LNCAP (cell line): ENCODE data around the gene PIK3R6.

Experiments
- CTCF ChIP-seq: fragments of 450-650 bp; IDR thresholded peaks from 2 replicates; pipeline ENCODE4 v1.5.1; 2017; ENCODE audit warnings: mild to moderate bottlenecking

Gene PIK3R6

GRCh38 chr17:8867361-8867981 is at the start of gene PIK3R6:
TSS of gene PIK3R6 (minus strand) at chr17:8867674. CDS start at chr17:8849794, 17,880 bp downstream.
- no peak for TF ChIP-seq CTCF

- TF ChIP-seq CTCF: no peak
Measured at GRCh38 chr17:8916466-8916865, 49.0 kb upstream of the PIK3R6 start.

GRCh38 chr17:8914554-8914953 is 47.1 kb upstream of the PIK3R6 start:
- no peak for TF ChIP-seq CTCF

- TF ChIP-seq CTCF: no peak
Measured at GRCh38 chr17:8913879-8914278, 46.4 kb upstream of the PIK3R6 start.

- no peak for TF ChIP-seq CTCF
Measured at GRCh38 chr17:8913091-8913490, 45.6 kb upstream of the PIK3R6 start.

GRCh38 chr17:8912084-8912981 is 44.9 kb upstream of the PIK3R6 start:
- TF ChIP-seq CTCF: no peak

- no peak for TF ChIP-seq CTCF
Measured at GRCh38 chr17:8910969-8911604, 43.6 kb upstream of the PIK3R6 start.
